WTC11 (cell line): ENCODE measurements around the gene MEA1. TPM values are rescaled to one million over a fixed set of nuclear protein-coding genes. Genes with fewer than 3 reads are reported as not detected.

Experiments
- ATAC-seq: fragments of 200-7000 bp; cut with Tn5 transposase; 2 replicates; pipeline ENCODE4 v1.10.0; 2021; ENCODE audit warnings: mild to moderate bottlenecking, moderate library complexity
- CTCF ChIA-PET: fragments of 300-600 bp; sonication (Branson Sonifier 250); formaldehyde crosslinking; loops from one replicate; lab custom pipeline; 2021; ENCODE audit warnings: antibody characterized with exemption; lab: Charles Lee
- POLR2A ChIA-PET: fragments of 350-600 bp; sonication (Branson Sonifier 250); formaldehyde crosslinking; loops from one replicate; lab custom pipeline; 2021; ENCODE audit warnings: antibody characterized with exemption; lab: Charles Lee
- DNase-seq: peaks from one replicate; pipeline ENCODE4 v3.0.0; 2021; ENCODE audit warnings: low spot score
- H3K27ac Mint-ChIP-seq: 2 replicates; pipeline ENCODE4 v1.8.0; 2021; ENCODE audit warnings: mixed read lengths
- H3K27me3 Mint-ChIP-seq: 2 replicates; pipeline ENCODE4 v1.8.0; 2021; ENCODE audit warnings: low read depth, mild to moderate bottlenecking, moderate library complexity, mixed read lengths
- H3K36me3 Mint-ChIP-seq: 2 replicates; pipeline ENCODE4 v1.8.0; 2021; ENCODE audit warnings: mixed read lengths
- H3K4me1 Mint-ChIP-seq: 2 replicates; pipeline ENCODE4 v1.8.0; 2022; ENCODE audit warnings: mixed read lengths
- H3K4me3 Mint-ChIP-seq: 2 replicates; pipeline ENCODE4 v1.8.0; 2021; ENCODE audit warnings: mild to moderate bottlenecking, moderate library complexity, mixed read lengths
- H3K9me3 Mint-ChIP-seq: 2 replicates; pipeline ENCODE4 v1.8.0; 2021; ENCODE audit warnings: mixed read lengths
- AFF4 ChIP-seq: sonication (generic); formaldehyde crosslinking; IDR thresholded peaks from 2 replicates; pipeline ENCODE4 v1.8.1; 2023; ENCODE audit warnings: mild to moderate bottlenecking, missing genetic modification reagents, borderline replicate concordance
- ATF2 ChIP-seq: sonication (generic); formaldehyde crosslinking; IDR thresholded peaks from 2 replicates; pipeline ENCODE4 v1.8.1; 2022; ENCODE audit warnings: low read depth, missing genetic modification reagents, borderline replicate concordance
- IRF1 ChIP-seq: sonication (generic); formaldehyde crosslinking; IDR thresholded peaks from 2 replicates; pipeline ENCODE4 v1.8.0; 2023; ENCODE audit warnings: missing genetic modification reagents
- JAZF1 ChIP-seq: fragments of 250-450 bp; sonication (Bioruptor Pico); IDR thresholded peaks from 2 replicates; pipeline ENCODE4 v1.9.0; 2021; ENCODE audit warnings: moderate library complexity, mild to moderate bottlenecking, inconsistent platforms
- KAT7 ChIP-seq: sonication (generic); formaldehyde crosslinking; IDR thresholded peaks from 2 replicates; pipeline ENCODE4 v1.8.1; 2023; ENCODE audit warnings: missing genetic modification reagents, mild to moderate bottlenecking, borderline replicate concordance
- MAX ChIP-seq: sonication (generic); formaldehyde crosslinking; IDR thresholded peaks from 2 replicates; pipeline ENCODE4 v1.8.0; 2022; ENCODE audit warnings: mild to moderate bottlenecking, missing genetic modification reagents
- NR1H2 ChIP-seq: sonication (generic); formaldehyde crosslinking; IDR thresholded peaks from 2 replicates; pipeline ENCODE4 v1.9.0; 2021; ENCODE audit warnings: mild to moderate bottlenecking, moderate library complexity, missing genetic modification reagents
- ZMAT4 ChIP-seq: fragments of 250-450 bp; sonication (Bioruptor Pico); IDR thresholded peaks from 2 replicates; pipeline ENCODE4 v1.9.0; 2021; ENCODE audit warnings: mild to moderate bottlenecking
- ZNF671 ChIP-seq: fragments of 250-450 bp; sonication (Bioruptor Pico); IDR thresholded peaks from 2 replicates; pipeline ENCODE4 v1.8.0; 2021; ENCODE audit warnings: mild to moderate bottlenecking
- total RNA-seq: library from RNA; stranded (reverse); gene quantifications from 3 replicates; pipeline ENCODE4 v1.2.3, GENCODE V29; 2021
- TF ChIP-seq, protein P1 (sequence below): fragments of 250-450 bp; sonication (Bioruptor Pico); IDR thresholded peaks from 2 replicates; pipeline ENCODE4 v1.9.0; 2021; ENCODE audit warnings: moderate library complexity, mild to moderate bottlenecking, inconsistent platforms, borderline replicate concordance
- TF ChIP-seq, protein P2 (sequence below): sonication (generic); formaldehyde crosslinking; IDR thresholded peaks from 2 replicates; pipeline ENCODE4 v1.8.1; 2023; ENCODE audit warnings: mild to moderate bottlenecking, missing genetic modification reagents, moderate library complexity

MEA1 gene
- total RNA-seq, 1 experiment from 2014 or later: 85.0 TPM

GRCh38 chr6:42969934-42970333 is 43.8 kb downstream of the MEA1 start:
- ATAC-seq: no peak

DNA sequence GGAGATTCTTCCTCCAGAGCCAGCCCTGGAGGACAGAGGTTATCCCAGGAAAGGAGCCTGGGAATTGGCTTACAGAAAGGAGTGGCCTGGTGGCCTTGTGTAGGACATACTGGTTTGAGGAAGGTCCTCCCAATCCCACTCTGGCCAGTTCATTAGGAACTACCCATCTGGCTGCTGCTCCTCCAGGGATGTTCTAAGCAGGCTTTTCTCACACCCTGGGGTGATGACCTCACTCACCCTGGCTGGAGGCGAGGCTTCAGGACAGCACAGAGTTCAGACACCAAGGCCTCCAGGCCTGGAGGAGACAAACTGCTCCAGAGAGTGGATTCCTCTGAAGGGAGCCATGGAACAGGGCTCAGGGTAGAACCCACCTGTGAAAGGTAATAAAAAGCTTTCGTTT is 44.3 kb downstream of the MEA1 start:
- no peak overlapping the region for H3K27ac Mint-ChIP-seq
- ChIA-PET POLR2A (interaction anchor here (0.6 kb wide), 1 partner anchor 16 kb away, joined by 5 read pairs; no protein-coding TSS in a partner anchor), CTCF (interaction anchor here (0.7 kb wide), 1 partner anchor 9 kb away, joined by 4 read pairs; the partner anchor contains the start of gene PEX6)
- no peaks in the 10 kb centered on the region for H3K36me3 Mint-ChIP-seq
- no peaks in the 10 kb centered on the region for H3K4me1 Mint-ChIP-seq
- DNase-seq: no peak
- no peaks in the 10 kb centered on the region for H3K27me3 Mint-ChIP-seq
- no peaks in the 10 kb centered on the region for H3K9me3 Mint-ChIP-seq
- H3K4me3 Mint-ChIP-seq: no peak overlapping the region
- no peak for ATAC-seq
- no peak for TF ChIP-seq JAZF1
- no peak for TF ChIP-seq AFF4 (CRISPR knock-in tag)
- no peak for TF ChIP-seq IRF1 (CRISPR knock-in tag)

More at GRCh38 chr6:42969934-42970333, 43.8 kb downstream of the MEA1 start:
- Mint-ChIP-seq H3K4me3 (no peak overlapping the region), H3K9me3 (no peaks in the 10 kb centered on the region), H3K27me3 (no peaks in the 10 kb centered on the region), H3K27ac (no peak overlapping the region), H3K36me3 (no peaks in the 10 kb centered on the region)
- POLR2A ChIA-PET: interaction anchor here (2.7 kb wide), 1 partner anchor 14 kb away, joined by 9 read pairs; the partner anchor contains the start of gene PPP2R5D
- TF ChIP-seq, protein P1, sequence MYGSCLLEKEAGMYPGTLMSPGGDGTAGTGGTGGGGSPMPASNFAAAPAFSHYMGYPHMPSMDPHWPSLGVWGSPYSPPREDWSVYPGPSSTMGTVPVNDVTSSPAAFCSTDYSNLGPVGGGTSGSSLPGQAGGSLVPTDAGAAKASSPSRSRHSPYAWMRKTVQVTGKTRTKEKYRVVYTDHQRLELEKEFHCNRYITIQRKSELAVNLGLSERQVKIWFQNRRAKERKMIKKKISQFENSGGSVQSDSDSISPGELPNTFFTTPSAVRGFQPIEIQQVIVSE (CRISPR knock-in tag): no peak
- TF ChIP-seq, protein P2, sequence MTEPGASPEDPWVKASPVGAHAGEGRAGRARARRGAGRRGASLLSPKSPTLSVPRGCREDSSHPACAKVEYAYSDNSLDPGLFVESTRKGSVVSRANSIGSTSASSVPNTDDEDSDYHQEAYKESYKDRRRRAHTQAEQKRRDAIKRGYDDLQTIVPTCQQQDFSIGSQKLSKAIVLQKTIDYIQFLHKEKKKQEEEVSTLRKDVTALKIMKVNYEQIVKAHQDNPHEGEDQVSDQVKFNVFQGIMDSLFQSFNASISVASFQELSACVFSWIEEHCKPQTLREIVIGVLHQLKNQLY: no peak
- TF ChIP-seq AFF4 (CRISPR knock-in tag) (no peak), ZNF671 (CRISPR knock-in tag) (no peak), MAX (CRISPR knock-in tag) (no peak), KAT7 (CRISPR knock-in tag) (no peak), ZMAT4 (CRISPR knock-in tag) (no peak), NR1H2 (no peak), ATF2 (no peak)
- TF ChIP-seq, all 79 proteins: peak for 0
- no peak for DNase-seq
- H3K4me1 Mint-ChIP-seq: no peaks in the 10 kb centered on the region
- CTCF ChIA-PET: interaction anchor here (1.3 kb wide), 1 partner anchor 58 kb away, joined by 3 read pairs; no protein-coding TSS in a partner anchor
